WERI-Rb-1 (cell line): ENCODE data around the gene MYEF2.

ENCODE experiments used
- DNase-seq: peaks from one replicate; pipeline ENCODE4 v3.0.0-alpha.2; 2020
- H3K27ac ChIP-seq: fragments of 250-450 bp; sonication (Bioruptor Pico); 2 replicates; pipeline ENCODE4 v1.5.1; 2020; ENCODE audit warnings: mild to moderate bottlenecking, moderate library complexity
- H3K27me3 ChIP-seq: fragments of 250-450 bp; sonication (Bioruptor Pico); 2 replicates; pipeline ENCODE4 v1.5.1; 2021; ENCODE audit warnings: mild to moderate bottlenecking, low read depth, moderate library complexity; ENCODE audit not compliant: insufficient read depth, severe bottlenecking
- H3K36me3 ChIP-seq: fragments of 250-450 bp; sonication (Bioruptor Pico); 2 replicates; pipeline ENCODE4 v1.5.1; 2020; ENCODE audit warnings: mild to moderate bottlenecking, moderate library complexity
- H3K4me3 ChIP-seq: 2 replicates; pipeline ENCODE4 v1.5.1; 2011; ENCODE audit warnings: low read depth, mild to moderate bottlenecking, control low read depth, low read length
- H3K9me3 ChIP-seq: fragments of 250-450 bp; sonication (Bioruptor Pico); 2 replicates; pipeline ENCODE4 v1.5.1; 2021; ENCODE audit warnings: mild to moderate bottlenecking, moderate library complexity; ENCODE audit not compliant: severe bottlenecking
- TF ChIP-seq, protein P1 (sequence below): IDR thresholded peaks from 2 replicates; pipeline ENCODE4 v1.5.1; 2011; ENCODE audit warnings: low read depth, mild to moderate bottlenecking, control low read depth, inconsistent platforms, low read length

Gene MYEF2

DNA sequence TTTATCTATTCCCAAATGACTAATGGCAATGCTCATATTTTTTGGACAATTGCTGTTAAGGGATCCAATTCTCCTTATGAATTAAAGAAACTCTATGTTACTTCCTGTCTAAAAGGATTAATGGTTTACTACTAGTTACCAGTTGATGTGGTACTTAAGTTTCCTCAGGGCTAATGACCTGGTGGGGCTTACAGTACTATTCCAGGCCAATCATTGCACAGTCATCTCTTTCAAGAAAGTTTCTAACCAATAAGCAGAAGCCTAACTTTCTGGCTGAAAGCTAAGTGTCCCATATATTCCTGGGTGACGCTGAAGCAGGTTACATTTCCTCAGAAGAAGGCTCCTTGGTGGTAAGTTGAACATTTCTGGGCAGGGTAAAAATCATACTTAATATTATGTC lies 27.9 kb upstream of the MYEF2 start, which contains the start of gene SLC12A1:
Gene SLC12A1, plus strand, starts transcription at position 322 of the 400 bp plus-strand sequence. CDS start 1,418 bp downstream, outside the sequence.
- H3K27me3 ChIP-seq, result no peaks in the 10 kb centered on the region
- TF ChIP-seq, protein P1, sequence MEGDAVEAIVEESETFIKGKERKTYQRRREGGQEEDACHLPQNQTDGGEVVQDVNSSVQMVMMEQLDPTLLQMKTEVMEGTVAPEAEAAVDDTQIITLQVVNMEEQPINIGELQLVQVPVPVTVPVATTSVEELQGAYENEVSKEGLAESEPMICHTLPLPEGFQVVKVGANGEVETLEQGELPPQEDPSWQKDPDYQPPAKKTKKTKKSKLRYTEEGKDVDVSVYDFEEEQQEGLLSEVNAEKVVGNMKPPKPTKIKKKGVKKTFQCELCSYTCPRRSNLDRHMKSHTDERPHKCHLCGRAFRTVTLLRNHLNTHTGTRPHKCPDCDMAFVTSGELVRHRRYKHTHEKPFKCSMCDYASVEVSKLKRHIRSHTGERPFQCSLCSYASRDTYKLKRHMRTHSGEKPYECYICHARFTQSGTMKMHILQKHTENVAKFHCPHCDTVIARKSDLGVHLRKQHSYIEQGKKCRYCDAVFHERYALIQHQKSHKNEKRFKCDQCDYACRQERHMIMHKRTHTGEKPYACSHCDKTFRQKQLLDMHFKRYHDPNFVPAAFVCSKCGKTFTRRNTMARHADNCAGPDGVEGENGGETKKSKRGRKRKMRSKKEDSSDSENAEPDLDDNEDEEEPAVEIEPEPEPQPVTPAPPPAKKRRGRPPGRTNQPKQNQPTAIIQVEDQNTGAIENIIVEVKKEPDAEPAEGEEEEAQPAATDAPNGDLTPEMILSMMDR, result no peak
- DNase-seq, result no peak
- no peaks in the 10 kb centered on the region for H3K36me3 ChIP-seq
- H3K9me3 ChIP-seq, result no peaks in the 10 kb centered on the region
- no peak within 1 kb of the TSS for H3K27ac ChIP-seq
- H3K4me3 ChIP-seq, result no peak within 1 kb of the TSS

DNA sequence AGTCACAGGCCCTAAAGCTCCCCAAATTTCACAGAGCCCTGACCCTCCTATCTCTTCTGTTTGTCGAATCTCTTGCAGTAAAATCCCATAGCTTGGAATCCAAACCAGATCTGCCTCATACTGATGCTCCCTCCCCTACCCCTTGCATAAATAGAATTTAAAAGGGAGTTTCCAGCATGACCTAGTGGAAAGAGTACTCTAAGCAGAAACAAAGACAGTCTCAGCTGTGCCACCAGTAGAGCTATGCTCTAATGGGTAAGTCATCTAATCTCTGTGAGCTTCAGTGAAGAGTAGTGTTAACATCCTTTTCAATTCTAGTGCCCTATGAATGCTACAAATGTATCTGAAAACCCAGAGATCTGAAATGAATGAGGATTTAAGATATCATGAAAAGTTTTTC lies 24.0 kb upstream of the MYEF2 start:
- H3K36me3 ChIP-seq, result no peaks in the 10 kb centered on the region
- TF ChIP-seq, protein P1, result no peak
- H3K4me3 ChIP-seq, result no peak overlapping the region
- no peaks in the 10 kb centered on the region for H3K27me3 ChIP-seq
- H3K27ac ChIP-seq, result no peak overlapping the region
- DNase-seq, result no peak
- no peaks in the 10 kb centered on the region for H3K9me3 ChIP-seq

GRCh38 chr15:48191574-48192225 lies 13.6 kb upstream of the MYEF2 start, which contains the start of gene CTXN2:
Gene CTXN2, plus strand, starts transcription at chr15:48191665. Its CDS starts 9,636 bp downstream, at chr15:48201301.
- Histone ChIP-seq H3K4me3 (no peak within 1 kb of the TSS), H3K27me3 (no peaks in the 10 kb centered on the region), H3K27ac (no peak within 1 kb of the TSS), H3K36me3 (no peaks in the 10 kb centered on the region), H3K9me3 (no peaks in the 10 kb centered on the region)
- DNase-seq, result no peak
- TF ChIP-seq, protein P1, result no peak

- TF ChIP-seq, protein P1, result no peak
- DNase-seq, result no peak
- H3K9me3 ChIP-seq, result no peaks in the 10 kb centered on the region
- no peaks in the 10 kb centered on the region for H3K36me3 ChIP-seq
- no peaks in the 10 kb centered on the region for H3K27me3 ChIP-seq
- no peak overlapping the region for H3K4me3 ChIP-seq
- no peak overlapping the region for H3K27ac ChIP-seq
Observed at GRCh38 chr15:48190932-48191573, 13.0 kb upstream of the MYEF2 start.

DNA sequence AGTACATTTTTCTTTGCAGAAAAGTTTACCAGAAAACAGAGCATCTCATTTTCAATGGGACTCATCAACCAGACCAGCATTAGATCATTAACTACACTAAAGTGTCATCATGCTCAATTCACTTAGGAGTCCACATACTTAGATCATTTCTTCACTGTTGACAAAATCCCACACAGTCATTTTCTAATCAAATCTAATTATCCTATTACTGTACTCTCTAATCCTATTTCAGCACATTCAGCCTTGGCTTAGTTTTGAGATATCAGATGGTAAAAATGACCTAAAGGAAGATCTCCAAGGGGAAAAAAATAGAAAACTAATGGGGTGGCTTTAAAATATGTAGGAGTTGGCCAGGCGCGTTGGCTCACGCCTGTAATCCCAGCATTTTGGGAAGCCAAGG lies 8.2 kb upstream of the MYEF2 start:
- Histone ChIP-seq H3K27ac (no peak overlapping the region), H3K36me3 (no peaks in the 10 kb centered on the region), H3K27me3 (no peaks in the 10 kb centered on the region), H3K4me3 (no peak overlapping the region), H3K9me3 (no peaks in the 10 kb centered on the region)
- no peak for DNase-seq
- TF ChIP-seq, protein P1, result no peak

DNA sequence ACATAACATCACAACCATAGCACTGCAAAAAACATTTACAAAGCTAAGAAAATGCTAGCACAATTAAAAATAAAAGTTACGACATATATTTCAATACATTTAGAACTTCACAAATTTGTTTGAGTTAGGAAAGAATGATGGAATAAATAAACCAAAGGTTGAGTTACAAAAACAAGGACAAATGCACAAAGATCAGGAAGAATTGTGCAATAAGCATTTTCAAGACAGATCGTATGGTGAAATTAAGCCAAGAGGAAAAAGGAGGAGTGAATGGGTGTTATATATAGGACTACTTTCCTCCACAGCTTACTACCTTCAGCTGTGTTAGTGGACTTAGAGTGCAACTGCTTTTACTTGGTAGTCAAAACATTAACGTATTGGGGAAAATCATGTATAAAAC lies 7.4 kb upstream of the MYEF2 start:
- no peak overlapping the region for H3K27ac ChIP-seq
- H3K36me3 ChIP-seq, result no peaks in the 10 kb centered on the region
- H3K4me3 ChIP-seq, result no peak overlapping the region
- DNase-seq, result no peak
- H3K9me3 ChIP-seq, result no peaks in the 10 kb centered on the region
- TF ChIP-seq, protein P1, result no peak
- no peaks in the 10 kb centered on the region for H3K27me3 ChIP-seq
